Stimulated activated CD8-positive, alpha-beta memory T cell treated with anti-CD3 and anti-CD28 coated beads, Interleukin-4, amount 100 ng/mL, for 4 hours (primary cell): ENCODE data around the gene HIF3A.
"Not testable (repeated sequence)": the region's sequence is repeated elsewhere in the genome, so short reads cannot be mapped to it uniquely, and the experiment has no call there.

ENCODE experiments used
- DNase-seq, 2 donors: peaks; one replicate each; pipeline ENCODE4 v3.0.0-alpha.2; 2020; ENCODE audit warnings: low read depth in 2 of 2, low spot score in 1 of 2

HIF3A gene

GRCh38 chr19:46291829-46292228 is 5.0 kb upstream of the HIF3A start:
- no peak for DNase-seq

DNA sequence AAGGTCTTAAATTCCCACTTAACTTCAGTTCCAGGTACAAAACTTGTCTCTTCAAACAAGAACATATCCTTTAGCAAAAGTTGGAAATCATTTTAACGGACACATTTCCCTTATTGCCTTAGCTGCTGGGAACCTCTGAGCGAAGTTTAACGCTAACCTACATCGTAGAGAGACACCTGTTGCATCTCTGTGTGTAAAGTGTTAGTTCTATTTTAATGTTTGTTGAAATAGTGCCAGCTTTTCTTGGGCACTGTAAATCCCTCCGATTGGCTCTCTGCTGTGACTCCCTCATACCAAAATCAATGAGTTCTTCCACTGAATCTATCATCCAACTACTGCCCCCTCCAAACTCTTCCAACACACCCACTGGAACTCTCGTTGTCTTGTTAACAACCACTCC is 2.3 kb upstream of the HIF3A start:
- DNase-seq: no peak

DNA sequence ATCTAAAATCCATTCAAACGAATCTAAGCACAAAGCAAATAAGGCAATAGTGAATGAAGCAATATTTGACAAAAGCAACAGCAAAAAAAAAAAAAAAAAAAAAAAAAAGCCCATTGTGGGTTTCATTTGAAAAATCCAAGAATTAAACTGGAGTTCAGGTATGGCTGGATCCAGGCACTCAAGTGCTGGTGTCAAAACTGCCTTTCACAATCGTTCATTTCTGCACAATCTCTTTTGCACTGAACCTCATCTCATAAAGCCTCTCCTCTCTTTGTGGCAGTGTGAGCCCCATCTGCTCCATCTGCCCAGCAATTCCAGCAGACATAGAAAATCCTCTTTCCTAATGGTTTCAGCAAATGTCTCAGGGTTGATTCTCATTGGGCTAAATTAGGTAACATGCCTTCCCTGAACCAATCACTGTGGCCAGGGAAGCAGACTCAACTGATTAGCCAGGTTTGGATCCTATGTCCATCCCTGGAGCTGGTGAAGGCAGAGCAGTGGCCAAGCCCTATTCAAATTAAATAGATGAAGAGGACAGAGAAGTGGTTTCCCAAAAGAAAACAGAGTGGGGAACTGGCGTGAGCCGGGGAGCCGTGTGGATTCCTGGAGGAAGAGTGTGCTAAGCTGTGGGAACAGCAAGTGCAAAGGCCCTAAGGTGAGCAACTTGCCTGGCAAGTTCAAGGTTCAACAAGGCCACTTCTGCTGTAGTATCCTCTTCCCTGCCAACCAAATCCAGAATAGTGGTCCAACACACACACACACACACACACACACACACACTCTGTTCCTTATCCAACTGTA is 1.2 kb upstream of the HIF3A start:
- no peak for DNase-seq

DNA sequence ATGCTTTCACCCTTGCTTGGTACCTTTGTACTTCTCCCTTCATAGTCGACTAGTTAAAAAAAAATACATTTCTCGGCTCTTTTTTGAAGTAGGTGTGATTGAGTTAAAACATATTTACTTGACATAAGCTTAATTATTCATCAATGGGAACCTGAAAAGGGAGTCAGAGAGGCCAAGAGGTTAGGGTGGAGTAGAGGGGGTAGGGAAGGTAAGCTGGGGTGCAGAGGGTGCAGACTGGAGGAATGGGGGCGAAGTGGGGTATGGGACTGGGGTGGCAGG is 701 bp upstream of the HIF3A start:
- DNase-seq: no peak

- DNase-seq: no peak
Observed at GRCh38 chr19:46297700-46298478, 1.0 kb downstream of the HIF3A start.

DNA sequence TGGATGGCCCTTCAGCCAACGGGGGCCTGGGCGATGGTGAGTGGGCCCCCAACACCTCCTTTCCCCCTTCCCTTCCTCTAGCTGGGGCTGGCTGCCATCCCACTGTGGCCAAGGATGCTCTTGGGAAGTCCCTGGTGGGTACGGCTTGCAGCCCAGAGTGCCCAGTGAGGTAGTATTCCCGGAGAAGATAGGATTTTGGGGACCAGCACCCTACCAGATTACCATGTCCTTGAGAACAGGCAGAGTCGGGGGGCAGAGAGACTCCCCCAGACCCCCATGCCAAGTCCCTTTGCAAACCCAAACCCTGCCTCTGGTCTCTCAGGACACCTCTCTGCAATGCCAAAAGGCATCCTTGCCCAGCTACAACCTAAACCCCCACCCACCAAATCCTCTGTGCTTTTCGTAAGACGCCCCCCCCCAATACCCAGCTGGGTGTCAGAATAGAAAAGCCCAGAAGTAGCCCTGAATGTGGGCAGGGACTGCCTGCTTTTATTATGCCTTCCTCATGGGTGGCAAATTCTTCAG is 1.7 kb downstream of the HIF3A start:
- DNase-seq: no peak

GRCh38 chr19:46299004-46299509 is 2.2 kb downstream of the HIF3A start:
- DNase-seq: no peak

DNA sequence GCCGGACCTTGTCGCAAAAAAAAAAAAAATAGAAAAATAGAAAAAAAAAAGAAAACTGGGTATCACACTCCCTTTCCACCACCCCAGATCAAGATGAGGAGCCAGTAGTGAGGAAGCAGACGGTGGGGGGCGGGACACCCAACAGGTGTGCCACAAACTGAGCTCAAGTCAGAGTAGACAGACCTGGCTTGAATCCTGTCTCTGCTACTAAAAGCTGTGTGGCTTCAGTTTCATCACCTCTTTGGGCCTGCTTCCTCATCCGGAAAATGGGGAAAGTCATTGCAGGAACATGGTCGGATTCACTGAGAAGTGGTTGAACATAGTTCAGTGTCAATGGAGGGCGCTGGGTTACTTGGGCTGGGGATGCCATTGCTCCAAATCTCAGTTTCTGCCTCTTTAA is 2.9 kb downstream of the HIF3A start:
- no peak for DNase-seq

DNA sequence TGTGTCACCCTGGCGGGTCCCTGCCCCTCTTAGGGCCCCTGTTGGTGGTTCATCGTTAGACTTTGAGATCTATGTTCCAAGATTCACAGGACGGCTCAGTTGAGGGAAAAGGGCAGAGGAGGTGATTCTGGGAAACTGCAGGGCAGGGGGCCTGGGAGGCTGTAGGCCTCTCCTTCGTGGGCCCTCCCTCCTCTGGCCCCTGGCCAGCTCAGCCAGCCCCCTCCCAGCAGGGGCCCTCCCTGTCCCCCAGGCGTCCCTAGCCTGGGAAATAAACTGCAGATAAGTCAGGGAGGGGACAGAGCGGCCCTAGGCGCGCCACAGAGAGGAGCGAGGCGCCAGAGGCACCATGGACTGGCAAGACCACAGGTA is 6.5 kb downstream of the HIF3A start:
- no peak for DNase-seq

DNA sequence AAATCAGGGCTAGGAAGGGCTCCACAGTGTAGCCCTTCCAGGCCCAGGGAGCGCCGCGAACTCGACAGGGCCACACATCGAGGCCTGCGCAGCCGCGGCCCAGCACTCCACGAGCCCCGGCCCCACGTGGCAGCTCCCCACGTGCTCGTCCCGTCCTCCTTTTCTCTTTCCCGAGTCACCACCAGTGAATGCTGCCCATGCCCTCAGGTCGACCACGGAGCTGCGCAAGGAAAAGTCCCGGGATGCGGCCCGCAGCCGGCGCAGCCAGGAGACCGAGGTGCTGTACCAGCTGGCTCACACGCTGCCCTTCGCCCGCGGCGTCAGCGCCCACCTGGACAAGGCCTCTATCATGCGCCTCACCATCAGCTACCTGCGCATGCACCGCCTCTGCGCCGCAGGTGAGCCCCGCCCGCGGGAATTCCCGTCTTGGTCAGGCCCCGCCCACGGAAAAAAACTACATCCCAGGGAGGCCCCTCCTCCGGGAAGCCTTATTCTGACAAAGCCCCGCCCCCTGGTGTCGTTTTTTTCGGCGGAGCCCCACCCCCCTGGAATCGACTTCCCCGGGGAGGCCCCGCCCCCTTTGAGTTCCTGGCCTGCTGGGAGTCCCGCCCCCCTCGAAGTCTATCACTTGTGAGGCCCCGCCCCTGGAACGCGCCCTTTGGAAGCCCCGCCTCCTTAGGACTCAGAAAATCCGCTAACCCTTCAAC is 7.0 kb downstream of the HIF3A start:
- no peak for DNase-seq

DNA sequence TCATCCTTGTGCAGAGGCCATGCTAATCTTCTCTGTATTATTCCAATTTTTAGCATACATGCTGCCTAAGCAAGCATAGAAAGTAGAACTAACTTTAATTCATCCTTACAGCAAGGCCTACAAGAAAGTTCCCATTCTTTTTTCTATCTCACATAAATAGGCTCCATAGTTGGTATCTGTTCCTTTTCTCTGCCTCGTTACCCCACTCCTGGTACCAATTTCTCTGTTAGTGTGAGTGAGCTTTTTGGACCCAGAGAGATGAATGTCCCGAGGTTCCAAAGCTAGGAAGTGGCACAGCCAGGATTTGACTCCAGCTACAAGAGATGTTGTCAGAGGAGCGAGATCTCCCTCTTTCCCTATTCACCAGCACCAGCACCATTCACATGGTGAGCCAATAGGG is 9.7 kb downstream of the HIF3A start:
- no peak for DNase-seq

GRCh38 chr19:46308510-46308909 is 11.7 kb downstream of the HIF3A start:
- DNase-seq: no peak

DNA sequence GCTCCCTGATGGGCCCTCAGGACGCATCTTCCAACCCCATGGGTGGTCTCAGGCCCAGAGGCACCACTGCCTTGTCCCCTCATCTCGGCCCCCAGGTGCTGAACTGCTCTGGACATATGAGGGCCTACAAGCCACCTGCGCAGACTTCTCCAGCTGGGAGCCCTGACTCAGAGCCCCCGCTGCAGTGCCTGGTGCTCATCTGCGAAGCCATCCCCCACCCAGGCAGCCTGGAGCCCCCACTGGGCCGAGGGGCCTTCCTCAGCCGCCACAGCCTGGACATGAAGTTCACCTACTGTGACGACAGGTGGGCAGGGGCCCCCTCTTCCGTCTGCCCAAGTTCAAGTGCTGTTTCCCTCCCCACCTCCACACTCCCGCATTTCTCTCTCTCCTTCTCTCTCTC is 12.2 kb downstream of the HIF3A start:
- DNase-seq: no peak

DNA sequence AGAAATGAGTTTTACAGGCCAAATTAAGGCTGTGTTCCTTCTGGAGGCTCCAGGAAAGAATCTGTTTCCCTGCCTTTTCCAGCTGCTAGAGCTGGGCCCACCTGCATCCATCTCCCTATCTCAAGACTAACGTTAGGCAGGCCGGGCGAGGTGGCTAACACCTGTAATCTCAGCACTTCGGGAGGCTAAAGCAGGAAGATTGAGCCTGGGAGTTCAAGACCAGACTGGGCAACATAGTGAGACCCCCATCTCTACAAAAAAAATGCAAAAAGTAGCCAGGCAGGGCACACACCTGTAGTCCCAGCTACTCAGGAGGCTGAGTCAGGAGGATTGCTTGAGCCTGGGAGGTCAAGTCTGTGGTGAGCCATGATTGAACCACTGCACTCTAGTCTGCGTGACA is 14.6 kb downstream of the HIF3A start:
- no peak for DNase-seq

- DNase-seq: not testable (repeated sequence)
Observed at GRCh38 chr19:46313540-46314469, 17.0 kb downstream of the HIF3A start.

- no peak for DNase-seq
Observed at GRCh38 chr19:46317339-46317738, 20.5 kb downstream of the HIF3A start.

GRCh38 chr19:46319613-46320012 is 22.8 kb downstream of the HIF3A start:
- DNase-seq: no peak

- DNase-seq: no peak
Observed at GRCh38 chr19:46320559-46320958, 23.7 kb downstream of the HIF3A start.

DNA sequence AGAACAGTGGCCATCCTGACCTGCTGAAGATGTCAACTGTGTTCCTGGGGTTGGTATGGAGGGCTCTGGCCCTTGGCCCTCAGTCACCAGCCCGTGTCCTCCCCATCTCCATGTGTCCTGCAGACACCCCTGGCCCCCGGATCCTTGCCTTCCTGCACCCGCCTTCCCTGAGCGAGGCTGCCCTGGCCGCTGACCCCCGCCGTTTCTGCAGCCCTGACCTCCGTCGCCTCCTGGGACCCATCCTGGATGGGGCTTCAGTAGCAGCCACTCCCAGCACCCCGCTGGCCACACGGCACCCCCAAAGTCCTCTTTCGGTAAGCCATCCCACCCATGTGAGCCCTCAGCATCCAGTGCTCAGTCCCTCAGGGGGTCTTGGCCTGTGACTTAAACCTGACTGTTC is 24.8 kb downstream of the HIF3A start:
- no peak for DNase-seq

- not testable (repeated sequence) for DNase-seq
Observed at GRCh38 chr19:46323227-46323626, 26.4 kb downstream of the HIF3A start.

DNA sequence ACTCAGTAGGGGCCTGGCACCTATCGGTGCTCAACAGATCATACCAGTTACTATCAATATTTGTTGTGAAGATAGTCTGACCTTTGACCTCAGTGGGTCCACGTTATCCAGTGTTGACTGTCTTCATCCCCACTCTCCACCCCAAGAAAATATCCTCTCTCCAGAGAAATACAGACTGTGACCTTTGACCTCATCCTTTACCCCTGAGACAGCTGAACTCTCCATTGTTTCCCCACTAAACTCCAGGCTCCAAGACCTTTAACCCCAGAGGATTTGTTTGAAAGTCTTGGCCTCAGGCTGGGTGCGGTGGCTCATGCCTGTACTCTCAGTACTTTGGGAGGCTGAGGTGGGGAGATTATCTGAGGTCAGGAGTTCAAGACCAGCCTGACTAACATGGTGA is 27.4 kb downstream of the HIF3A start:
- no peak for DNase-seq
